Pancreas (tissue), 10 donors: ENCODE measurements around the gene DCP2. TPM values are rescaled to one million over a fixed set of nuclear protein-coding genes. Genes with fewer than 3 reads are reported as not detected.

Source experiments
- ATAC-seq, 4 donors: fragments of 200-7000 bp; cut with Tn5 transposase; one replicate each; pipeline versions ENCODE4 v1.8.0 to v1.9.1; 2020; ENCODE audit warnings: mild to moderate bottlenecking in 4 of 4, moderate library complexity in 4 of 4
- DNase-seq, 6 donors: peaks; one replicate each; pipeline ENCODE4 v3.0.0-alpha.2; 2020
- FAIRE-seq: peaks from 2 replicates; lab custom pipeline; 2012; peaks lifted over from hg19 to GRCh38; lab: Jason Lieb, UNC
- H3K27ac ChIP-seq, 4 donors: fragments of 200-600 bp; sonication (generic); 1 replicate in 3 of 4; 2 replicates in 1 of 4; pipeline versions ENCODE4 v1.5.0 to v1.8.0; 2020
- H3K27me3 ChIP-seq, 4 donors: fragments of 200-600 bp; one replicate each; pipeline ENCODE4 v1.8.0; 2021
- H3K36me3 ChIP-seq, 3 donors: fragments of 200-600 bp; sonication (generic) in 1 of 3; one replicate each; pipeline versions ENCODE4 v1.5.0 to v1.8.0; 2020 to 2021
- H3K4me1 ChIP-seq, 3 donors: fragments of 200-600 bp; one replicate each; pipeline ENCODE4 v1.8.0; 2021
- H3K4me3 ChIP-seq, 4 donors: fragments of 200-600 bp; sonication (generic) in 2 of 4; one replicate each; pipeline versions ENCODE4 v1.5.0 to v1.8.0; 2020 to 2021
- H3K9me3 ChIP-seq, 4 donors: fragments of 200-600 bp; one replicate each; pipeline ENCODE4 v1.8.0; 2021
- CTCF ChIP-seq, 4 donors: fragments of 200-600 bp; sonication (generic) in 3 of 4; IDR thresholded peaks; one replicate each; pipeline versions ENCODE4 v1.5.0 to v1.8.0; 2021; ENCODE audit warnings: antibody characterized with exemption in 4 of 4
- WGBS, 2 donors: extraction: QIAGEN DNeasy Blood & Tissue Kit; methylation state at CpG; one replicate each; pipeline ENCODE4 v1.1.7; 2013; 5-methylcytosine and 5-hydroxymethylcytosine counted together
- intact Hi-C, 3 donors: fragments of 100-400 bp; cut with DNase I; formaldehyde crosslinking; loops; one replicate each; pipeline versions ENCODE4 v1.11.1 to v1.14.2; 2022
- polyA plus RNA-seq, 2 donors: library from polyadenylated mRNA; stranded (reverse); fragments of 200-250 nt; gene quantifications; one replicate each; pipeline ENCODE4 v1.2.3, GENCODE V29; 2013
- total RNA-seq, 6 donors: library from RNA; stranded (reverse); fragmentation: NEBNext Ultra II Directional in 4 of 6; extraction: Animal tissue kit (Norgen Biotek cat#: 25700) in 4 of 6; gene quantifications; one replicate each; pipeline versions ENCODE4 v1.2.1 to v1.2.4, GENCODE V29; 2021 to 2023
- donor health status: healthy with polysubstance abuse.
- donor health status: DM: no; HTN: no; CAD: no; lungs with moderate emphysema.
- donor health status: DM: no; HTN: no; CAD: no.
- donor health status: control.
- donor health status: control.
- donor health status: Bipolar disorder and iron deficiency.
- donor health status: DM: yes; HTN: yes; CAD: no.
- donor health status: DM: no; HTN: no; CAD: no.
- donor health status: DM: no; HTN: no; CAD: no.
- donor health status: DM: yes; HTN: yes; CAD: no.

The DCP2 gene
- total and polyA plus RNA-seq, 8 donors, result 2.7 to 28.3 (median 11.5) TPM

GRCh38 chr5:113044776-113045465, 68.3 kb downstream of the DCP2 start:
- no peaks in the 10 kb centered on the region for H3K36me3 ChIP-seq
- FAIRE-seq (no peak), ATAC-seq (no peak), DNase-seq (no peak)
- no peaks in the 10 kb centered on the region for H3K27me3 ChIP-seq
- 80 to 81% methylated on average over 11 of the region's 11 CpGs for WGBS, 2 donors
- intact Hi-C loops, result no loop called here
- no peak for TF ChIP-seq CTCF (IDR thresholded peaks at IDR 0.05)
- no peaks in the 10 kb centered on the region for H3K9me3 ChIP-seq
- no peaks in the 10 kb centered on the region for H3K4me1 ChIP-seq
- no peak overlapping the region for H3K4me3 ChIP-seq
- no peak overlapping the region for H3K27ac ChIP-seq

GRCh38 chr5:113047234-113047633, 70.6 kb downstream of the DCP2 start:
- FAIRE-seq, result no peak
- H3K36me3 ChIP-seq, result no peaks in the 10 kb centered on the region
- no peak overlapping the region for H3K27ac ChIP-seq
- H3K9me3 ChIP-seq, result no peaks in the 10 kb centered on the region
- intact Hi-C loops, result no loop called here
- H3K4me3 ChIP-seq, result no peak overlapping the region
- no peak for TF ChIP-seq CTCF (IDR thresholded peaks at IDR 0.05)
- WGBS, 2 donors, result 54 to 78% methylated on average over 2 of the region's 2 CpGs
- H3K27me3 ChIP-seq, result no peaks in the 10 kb centered on the region
- no peak for DNase-seq
- peak in 1 of 4 donors; percentile 25 for ATAC-seq
- H3K4me1 ChIP-seq, result no peaks in the 10 kb centered on the region

DNA sequence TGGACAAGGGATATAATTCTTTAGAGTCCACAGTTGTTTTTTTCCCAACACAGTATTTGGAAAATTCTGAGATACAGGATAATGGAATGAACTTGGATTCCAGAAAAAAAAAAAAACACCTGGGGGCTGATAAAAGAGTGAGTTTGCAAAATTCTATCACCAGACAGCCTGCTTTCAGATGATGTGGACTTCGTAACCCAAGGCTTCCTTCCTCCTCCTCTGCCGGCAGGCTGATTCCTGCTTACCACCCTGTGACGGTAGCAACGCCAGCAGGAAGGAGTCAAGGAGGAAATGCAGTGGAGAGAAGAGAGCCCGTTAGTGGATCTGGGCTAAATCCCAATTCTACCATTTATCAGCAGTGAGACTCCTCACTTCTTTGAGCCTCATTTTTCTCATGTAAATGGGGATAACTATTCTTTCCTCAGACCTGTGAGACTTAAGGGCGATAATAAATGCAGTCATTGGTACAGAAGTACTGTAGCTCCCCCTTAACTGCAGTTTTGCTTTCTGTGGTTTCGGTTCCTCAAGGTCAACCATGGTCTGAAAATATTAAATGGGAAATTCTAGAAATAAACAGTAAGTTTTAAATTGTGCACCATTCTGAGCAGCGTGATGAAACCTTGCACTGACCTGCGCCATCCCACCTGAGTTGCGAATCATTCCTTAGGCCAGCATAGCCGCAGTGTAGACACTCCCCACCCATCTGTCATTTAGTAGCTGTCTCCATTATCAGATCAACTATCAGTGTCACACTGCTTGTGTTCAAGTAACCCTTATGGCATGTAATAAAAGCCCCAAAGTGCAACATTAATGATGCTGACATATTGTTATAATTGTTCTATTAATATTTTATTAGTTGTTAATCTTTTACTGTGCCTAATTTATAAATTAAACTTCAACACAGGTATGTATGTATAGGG, 71.4 kb downstream of the DCP2 start:
- H3K27ac ChIP-seq, result no peak overlapping the region
- intact Hi-C loops, result no loop called here
- H3K9me3 ChIP-seq, result no peaks in the 10 kb centered on the region
- whole genome bisulfite sequencing, 2 donors, result 75 to 83% methylated on average over 11 of the region's 11 CpGs
- H3K36me3 ChIP-seq, result no peaks in the 10 kb centered on the region
- no peak for TF ChIP-seq CTCF (IDR thresholded peaks at IDR 0.05)
- peak in 1 of 6 donors; percentile 41 for DNase-seq
- ATAC-seq, result peak in 1 of 4 donors; percentile 75
- H3K27me3 ChIP-seq, result no peaks in the 10 kb centered on the region
- FAIRE-seq, result no peak
- no peak overlapping the region for H3K4me3 ChIP-seq
- H3K4me1 ChIP-seq, result no peaks in the 10 kb centered on the region

- Histone ChIP-seq H3K4me1 (no peaks in the 10 kb centered on the region), H3K36me3 (no peaks in the 10 kb centered on the region), H3K27ac (no peak overlapping the region), H3K27me3 (no peaks in the 10 kb centered on the region), H3K9me3 (no peaks in the 10 kb centered on the region), H3K4me3 (no peak overlapping the region)
- DNase-seq (no peak), ATAC-seq (no peak), FAIRE-seq (no peak)
- TF ChIP-seq CTCF (IDR thresholded peaks at IDR 0.05), result no peak
- 86 to 92% methylated on average over 10 of the region's 10 CpGs for WGBS, 2 donors
- intact Hi-C loops, result no loop called here
Observed at GRCh38 chr5:113048931-113049330, 72.3 kb downstream of the DCP2 start.
